Uterus (tissue), 2 donors: Measurements from ENCODE around the gene RNF214.

Experiments used
- CTCF ChIP-seq, 4 experiments: fragments of 200-600 bp in 2 of 4; fragments of 450-650 bp in 2 of 4; sonication (generic) in 2 of 4; IDR thresholded peaks; one replicate each; pipeline ENCODE4 v1.5.1; 2016 to 2019; ENCODE audit warnings: antibody characterized with exemption in 4 of 4, mild to moderate bottlenecking in 2 of 4, moderate library complexity in 1 of 4
- POLR2A ChIP-seq, 2 donors: fragments of 450-650 bp; IDR thresholded peaks; one replicate each; pipeline ENCODE4 v1.6.1; 2016; ENCODE audit warnings: antibody characterized with exemption in 2 of 2, mild to moderate bottlenecking in 1 of 2, moderate library complexity in 1 of 2

- TF ChIP-seq CTCF (IDR thresholded peaks at IDR 0.05) (no peak), POLR2A (IDR thresholded peaks at IDR 0.05) (no peak)
Observed at GRCh38 chr11:117219001-117219400, 13.5 kb upstream of the RNF214 start.
